A204.1 (cell line): Measurements from ENCODE around the gene ATP1A4.

ENCODE experiments used
- FAIRE-seq: peaks from 2 replicates; lab custom pipeline; 2012; peaks lifted over from hg19 to GRCh38; lab: Jason Lieb, UNC

The ATP1A4 gene

GRCh38 chr1:160146107-160146506 is 5.3 kb upstream of the ATP1A4 start:
- FAIRE-seq: no peak

GRCh38 chr1:160148121-160148520 is 3.3 kb upstream of the ATP1A4 start:
- no peak for FAIRE-seq

- no peak for FAIRE-seq
Observed at GRCh38 chr1:160149233-160149632, 2.2 kb upstream of the ATP1A4 start.

GRCh38 chr1:160149716-160150115 is 1.7 kb upstream of the ATP1A4 start:
- no peak for FAIRE-seq

GRCh38 chr1:160154790-160155189 is 3.4 kb downstream of the ATP1A4 start:
- no peak for FAIRE-seq

GRCh38 chr1:160156361-160156760 is 5.0 kb downstream of the ATP1A4 start:
- FAIRE-seq: no peak

- FAIRE-seq: no peak
Observed at GRCh38 chr1:160157174-160157573, 5.8 kb downstream of the ATP1A4 start.

GRCh38 chr1:160158031-160158430 is 6.6 kb downstream of the ATP1A4 start:
- FAIRE-seq: no peak

GRCh38 chr1:160158534-160158933 is 7.1 kb downstream of the ATP1A4 start:
- no peak for FAIRE-seq

GRCh38 chr1:160159846-160160245 is 8.4 kb downstream of the ATP1A4 start:
- no peak for FAIRE-seq

- FAIRE-seq: no peak
Observed at GRCh38 chr1:160161965-160162705, 10.7 kb downstream of the ATP1A4 start.

- no peak for FAIRE-seq
Observed at GRCh38 chr1:160162931-160163330, 11.5 kb downstream of the ATP1A4 start.

- FAIRE-seq: no peak
Observed at GRCh38 chr1:160163615-160164014, 12.2 kb downstream of the ATP1A4 start.

- FAIRE-seq: no peak
Observed at GRCh38 chr1:160164121-160164520, 12.7 kb downstream of the ATP1A4 start.

- FAIRE-seq: no peak
Observed at GRCh38 chr1:160166166-160166868, 14.9 kb downstream of the ATP1A4 start.

- FAIRE-seq: no peak
Observed at GRCh38 chr1:160167056-160167455, 15.7 kb downstream of the ATP1A4 start.

GRCh38 chr1:160167580-160167979 is 16.2 kb downstream of the ATP1A4 start:
- FAIRE-seq: no peak

- no peak for FAIRE-seq
Observed at GRCh38 chr1:160168016-160168415, 16.6 kb downstream of the ATP1A4 start.

- FAIRE-seq: no peak
Observed at GRCh38 chr1:160168609-160169369, 17.4 kb downstream of the ATP1A4 start.

GRCh38 chr1:160169553-160170399 is 18.4 kb downstream of the ATP1A4 start:
- FAIRE-seq: no peak

- FAIRE-seq: no peak
Observed at GRCh38 chr1:160171354-160171753, 20.0 kb downstream of the ATP1A4 start.

- FAIRE-seq: no peak
Observed at GRCh38 chr1:160171980-160172379, 20.6 kb downstream of the ATP1A4 start.
